GM23338 (cell line): Measurements from ENCODE around the gene CECR2. TPM values are rescaled to one million over a fixed set of nuclear protein-coding genes. Genes with fewer than 3 reads are reported as not detected.

Experiments used
- ATAC-seq: fragments of 200-7000 bp; cut with Tn5 transposase; 3 replicates; pipeline ENCODE4 v1.9.1; 2020
- DNase-seq: peaks from one replicate; pipeline ENCODE4 v3.0.0-alpha.2; 2015; ENCODE audit warnings: low spot score
- H2AFZ ChIP-seq: fragments of 200-600 bp; sonication (generic); 2 replicates; pipeline ENCODE4 v1.8.0; 2016; ENCODE audit warnings: antibody characterized with exemption, mild to moderate bottlenecking, moderate library complexity
- H3F3A ChIP-seq: fragments of 200-600 bp; sonication (generic); replicated peaks from 2 replicates; pipeline ENCODE4 v1.8.0; 2017; ENCODE audit warnings: antibody characterized with exemption, mixed run types, low read depth
- H3K27ac ChIP-seq: fragments of 200-600 bp; sonication (generic); 2 replicates; pipeline ENCODE4 v1.6.1; 2016; ENCODE audit warnings: low read depth
- H3K27me3 ChIP-seq: fragments of 200-600 bp; sonication (generic); 2 replicates; pipeline ENCODE4 v1.8.0; 2016; ENCODE audit warnings: mild to moderate bottlenecking, mixed run types, moderate library complexity; ENCODE audit not compliant: insufficient read depth
- H3K36me3 ChIP-seq: fragments of 200-600 bp; sonication (generic); 2 replicates; pipeline ENCODE4 v1.8.0; 2016; ENCODE audit warnings: mild to moderate bottlenecking; ENCODE audit not compliant: insufficient read depth
- H3K4me1 ChIP-seq: fragments of 200-600 bp; sonication (generic); 2 replicates; pipeline ENCODE4 v1.8.0; 2016; ENCODE audit warnings: mild to moderate bottlenecking, moderate library complexity; ENCODE audit not compliant: insufficient read depth
- H3K4me2 ChIP-seq: fragments of 200-600 bp; sonication (generic); 2 replicates; pipeline ENCODE4 v1.7.1; 2017; ENCODE audit warnings: mixed run types
- H3K4me3 ChIP-seq: fragments of 200-600 bp; sonication (generic); 2 replicates; pipeline ENCODE4 v1.6.1; 2016; ENCODE audit warnings: mixed run types
- H3K79me2 ChIP-seq: fragments of 200-600 bp; sonication (generic); replicated peaks from 2 replicates; pipeline ENCODE4 v1.8.0; 2017; ENCODE audit warnings: mild to moderate bottlenecking; ENCODE audit not compliant: insufficient read depth
- H3K9me2 ChIP-seq: fragments of 200-600 bp; sonication (generic); 2 replicates; pipeline ENCODE4 v1.8.0; 2017; ENCODE audit not compliant: insufficient read depth
- H4K20me1 ChIP-seq: fragments of 200-600 bp; sonication (generic); replicated peaks from 2 replicates; pipeline ENCODE4 v1.8.0; 2017; ENCODE audit warnings: mild to moderate bottlenecking; ENCODE audit not compliant: insufficient read depth
- H3K27ac Mint-ChIP-seq: 2 replicates; pipeline ENCODE4 v1.8.0; 2020; ENCODE audit warnings: inconsistent platforms, mild to moderate bottlenecking, moderate library complexity, mixed read lengths
- H3K27me3 Mint-ChIP-seq: 3 replicates; pipeline ENCODE4 v1.8.0; 2022; ENCODE audit warnings: low read depth, mild to moderate bottlenecking, moderate library complexity, mixed read lengths, inconsistent platforms; ENCODE audit not compliant: insufficient read depth, poor library complexity
- H3K36me3 Mint-ChIP-seq: 3 replicates; pipeline ENCODE4 v1.8.0; 2021; ENCODE audit warnings: low read depth, mild to moderate bottlenecking, inconsistent platforms, moderate library complexity, mixed read lengths
- H3K4me1 Mint-ChIP-seq: 3 replicates; pipeline ENCODE4 v1.8.0; 2020; ENCODE audit warnings: mild to moderate bottlenecking, inconsistent platforms, mixed read lengths
- H3K4me3 Mint-ChIP-seq: 3 replicates; pipeline ENCODE4 v1.8.0; 2021; ENCODE audit warnings: moderate library complexity, mild to moderate bottlenecking, inconsistent platforms, mixed read lengths
- H3K9me3 Mint-ChIP-seq: 3 replicates; pipeline ENCODE4 v1.8.0; 2020; ENCODE audit warnings: moderate library complexity, mild to moderate bottlenecking, inconsistent platforms, mixed read lengths
- EZH2 ChIP-seq: fragments of 200-600 bp; sonication (generic); IDR thresholded peaks from one replicate; pipeline ENCODE4 v1.8.0; 2017; ENCODE audit warnings: antibody characterized with exemption, mild to moderate bottlenecking, low read depth; ENCODE audit not compliant: unreplicated experiment
- EZH2phosphoT487 ChIP-seq: fragments of 200-600 bp; sonication (generic); IDR thresholded peaks from one replicate; pipeline ENCODE4 v1.8.1; 2018; ENCODE audit warnings: antibody characterized with exemption; ENCODE audit not compliant: unreplicated experiment
- JUNB ChIP-seq: IDR thresholded peaks from one replicate; pipeline ENCODE4 v1.6.1; 2016; ENCODE audit warnings: antibody characterized with exemption; ENCODE audit not compliant: unreplicated experiment
- ZNF114 ChIP-seq: fragments of 250-450 bp; sonication (Bioruptor Pico); IDR thresholded peaks from 2 replicates; pipeline ENCODE4 v1.5.0; 2020; ENCODE audit warnings: mild to moderate bottlenecking, moderate library complexity
- ZNF331 ChIP-seq: fragments of 250-450 bp; sonication (Bioruptor Pico); IDR thresholded peaks from 2 replicates; pipeline ENCODE4 v1.5.0; 2020; ENCODE audit warnings: low read depth, mild to moderate bottlenecking, moderate library complexity
- ZNF462 ChIP-seq: fragments of 250-450 bp; sonication (Bioruptor Pico); IDR thresholded peaks from 2 replicates; pipeline ENCODE4 v1.5.0; 2020; ENCODE audit warnings: mild to moderate bottlenecking, moderate library complexity
- polyA plus RNA-seq: library from polyadenylated mRNA; unstranded; fragments of >200 nt; fragmentation: Nextera tagmentation; extraction: Ambion mirVana; gene quantifications from 2 replicates; pipeline ENCODE4 v1.2.1, GENCODE V29; 2016
- total RNA-seq: library from RNA; depleted of rRNA; stranded (reverse); fragments of >200 nt; shearing (Covaris generic); gene quantifications from 2 replicates; pipeline ENCODE4 v1.2.3, GENCODE V29; 2014
- TF ChIP-seq, protein P1 (sequence below), 2 experiments: fragments of 200-600 bp in 1 of 2; sonication (generic) in 1 of 2; conservative IDR thresholded peaks; 2 replicates each; pipeline versions ENCODE4 v1.5.1 to v1.6.1; 2016 to 2017; ENCODE audit warnings: antibody characterized with exemption in 2 of 2, low read depth in 2 of 2, mild to moderate bottlenecking in 2 of 2, moderate library complexity in 1 of 2
- TF ChIP-seq, protein P2 (sequence below): IDR thresholded peaks from one replicate; pipeline ENCODE4 v1.6.1; 2018; ENCODE audit warnings: antibody characterized with exemption; ENCODE audit not compliant: unreplicated experiment
- TF ChIP-seq, protein P3 (sequence below): IDR thresholded peaks from 2 replicates; pipeline ENCODE4 v1.6.1; 2016; ENCODE audit warnings: antibody characterized with exemption

The CECR2 gene
- total and polyA plus RNA-seq, 2 experiments from 2014 or later: 18.4 to 110 TPM

- peaks cover 72% of the 10 kb centered on the region for H3K4me1 ChIP-seq
- H2AFZ ChIP-seq: no peak overlapping the region
- H3K27ac Mint-ChIP-seq: peak overlapping the region; percentile 72
- H3K27me3 Mint-ChIP-seq: no peaks in the 10 kb centered on the region
- H3K36me3 ChIP-seq: no peaks in the 10 kb centered on the region
- no peak for TF ChIP-seq ZNF462 (CRISPR knock-in tag)
- TF ChIP-seq ZNF331 (CRISPR knock-in tag): no peak
- TF ChIP-seq, protein P1, sequence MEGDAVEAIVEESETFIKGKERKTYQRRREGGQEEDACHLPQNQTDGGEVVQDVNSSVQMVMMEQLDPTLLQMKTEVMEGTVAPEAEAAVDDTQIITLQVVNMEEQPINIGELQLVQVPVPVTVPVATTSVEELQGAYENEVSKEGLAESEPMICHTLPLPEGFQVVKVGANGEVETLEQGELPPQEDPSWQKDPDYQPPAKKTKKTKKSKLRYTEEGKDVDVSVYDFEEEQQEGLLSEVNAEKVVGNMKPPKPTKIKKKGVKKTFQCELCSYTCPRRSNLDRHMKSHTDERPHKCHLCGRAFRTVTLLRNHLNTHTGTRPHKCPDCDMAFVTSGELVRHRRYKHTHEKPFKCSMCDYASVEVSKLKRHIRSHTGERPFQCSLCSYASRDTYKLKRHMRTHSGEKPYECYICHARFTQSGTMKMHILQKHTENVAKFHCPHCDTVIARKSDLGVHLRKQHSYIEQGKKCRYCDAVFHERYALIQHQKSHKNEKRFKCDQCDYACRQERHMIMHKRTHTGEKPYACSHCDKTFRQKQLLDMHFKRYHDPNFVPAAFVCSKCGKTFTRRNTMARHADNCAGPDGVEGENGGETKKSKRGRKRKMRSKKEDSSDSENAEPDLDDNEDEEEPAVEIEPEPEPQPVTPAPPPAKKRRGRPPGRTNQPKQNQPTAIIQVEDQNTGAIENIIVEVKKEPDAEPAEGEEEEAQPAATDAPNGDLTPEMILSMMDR (conservative IDR thresholded peaks at IDR 0.05; ENCODE audit: low read depth in 2 of 2): no peak
- no peak for TF ChIP-seq JUNB
- TF ChIP-seq, protein P2, sequence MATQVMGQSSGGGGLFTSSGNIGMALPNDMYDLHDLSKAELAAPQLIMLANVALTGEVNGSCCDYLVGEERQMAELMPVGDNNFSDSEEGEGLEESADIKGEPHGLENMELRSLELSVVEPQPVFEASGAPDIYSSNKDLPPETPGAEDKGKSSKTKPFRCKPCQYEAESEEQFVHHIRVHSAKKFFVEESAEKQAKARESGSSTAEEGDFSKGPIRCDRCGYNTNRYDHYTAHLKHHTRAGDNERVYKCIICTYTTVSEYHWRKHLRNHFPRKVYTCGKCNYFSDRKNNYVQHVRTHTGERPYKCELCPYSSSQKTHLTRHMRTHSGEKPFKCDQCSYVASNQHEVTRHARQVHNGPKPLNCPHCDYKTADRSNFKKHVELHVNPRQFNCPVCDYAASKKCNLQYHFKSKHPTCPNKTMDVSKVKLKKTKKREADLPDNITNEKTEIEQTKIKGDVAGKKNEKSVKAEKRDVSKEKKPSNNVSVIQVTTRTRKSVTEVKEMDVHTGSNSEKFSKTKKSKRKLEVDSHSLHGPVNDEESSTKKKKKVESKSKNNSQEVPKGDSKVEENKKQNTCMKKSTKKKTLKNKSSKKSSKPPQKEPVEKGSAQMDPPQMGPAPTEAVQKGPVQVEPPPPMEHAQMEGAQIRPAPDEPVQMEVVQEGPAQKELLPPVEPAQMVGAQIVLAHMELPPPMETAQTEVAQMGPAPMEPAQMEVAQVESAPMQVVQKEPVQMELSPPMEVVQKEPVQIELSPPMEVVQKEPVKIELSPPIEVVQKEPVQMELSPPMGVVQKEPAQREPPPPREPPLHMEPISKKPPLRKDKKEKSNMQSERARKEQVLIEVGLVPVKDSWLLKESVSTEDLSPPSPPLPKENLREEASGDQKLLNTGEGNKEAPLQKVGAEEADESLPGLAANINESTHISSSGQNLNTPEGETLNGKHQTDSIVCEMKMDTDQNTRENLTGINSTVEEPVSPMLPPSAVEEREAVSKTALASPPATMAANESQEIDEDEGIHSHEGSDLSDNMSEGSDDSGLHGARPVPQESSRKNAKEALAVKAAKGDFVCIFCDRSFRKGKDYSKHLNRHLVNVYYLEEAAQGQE: no peak
- TF ChIP-seq, protein P3, sequence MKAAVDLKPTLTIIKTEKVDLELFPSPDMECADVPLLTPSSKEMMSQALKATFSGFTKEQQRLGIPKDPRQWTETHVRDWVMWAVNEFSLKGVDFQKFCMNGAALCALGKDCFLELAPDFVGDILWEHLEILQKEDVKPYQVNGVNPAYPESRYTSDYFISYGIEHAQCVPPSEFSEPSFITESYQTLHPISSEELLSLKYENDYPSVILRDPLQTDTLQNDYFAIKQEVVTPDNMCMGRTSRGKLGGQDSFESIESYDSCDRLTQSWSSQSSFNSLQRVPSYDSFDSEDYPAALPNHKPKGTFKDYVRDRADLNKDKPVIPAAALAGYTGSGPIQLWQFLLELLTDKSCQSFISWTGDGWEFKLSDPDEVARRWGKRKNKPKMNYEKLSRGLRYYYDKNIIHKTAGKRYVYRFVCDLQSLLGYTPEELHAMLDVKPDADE: no peak
- TF ChIP-seq ZNF114: no peak
- no peak for TF ChIP-seq EZH2phosphoT487
- TF ChIP-seq EZH2: no peak
- H3K27me3 ChIP-seq: no peaks in the 10 kb centered on the region
- no peaks in the 10 kb centered on the region for H3K36me3 Mint-ChIP-seq
- H3K4me3 Mint-ChIP-seq: peak overlapping the region; percentile 55
- peaks cover 83% of the 10 kb centered on the region for H3K4me1 Mint-ChIP-seq
- peak overlapping the region; percentile 73 for H3K4me2 ChIP-seq
- H3K79me2 ChIP-seq: peaks cover 100% of the 10 kb centered on the region
- peak; percentile 31 for DNase-seq
- H3K4me3 ChIP-seq: peak overlapping the region; percentile 44
- peak overlapping the region; percentile 92 for H3K27ac ChIP-seq
- H3K9me2 ChIP-seq: no peaks in the 10 kb centered on the region
- ATAC-seq: peak; percentile 25
- peaks cover 76% of the 10 kb centered on the region for H4K20me1 ChIP-seq
- no peaks in the 10 kb centered on the region for H3K9me3 Mint-ChIP-seq
- H3F3A ChIP-seq: peaks cover 7% of the 10 kb centered on the region; the same call in 1 of the 2 replicates
These were observed 67.2 kb downstream of the CECR2 start for GRCh38 chr22:17436382-17436980.
